ENCODE measurements around the gene GBX1.

DNA sequence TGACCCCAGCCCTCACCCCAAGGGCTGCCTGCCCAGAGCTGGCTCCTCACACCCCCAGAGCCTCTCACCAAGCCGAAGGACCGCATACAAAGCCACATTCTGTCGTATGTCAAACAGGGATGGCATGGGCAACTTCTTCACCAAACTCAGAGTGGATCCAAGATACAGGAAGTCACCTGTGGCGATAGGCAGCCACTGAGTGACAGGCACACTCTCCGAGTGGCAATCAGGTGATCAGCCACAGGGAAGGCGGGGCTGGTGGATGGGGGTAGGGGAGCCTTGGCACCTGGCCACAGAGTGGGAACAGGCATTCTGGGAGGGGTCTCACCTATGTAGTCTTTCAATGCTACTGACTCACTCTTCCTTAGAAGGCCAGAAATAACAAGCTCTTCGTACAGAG is 26.7 kb upstream of the GBX1 start:
- TF ChIP-seq SP1 (IDR thresholded peaks at IDR 0.05) (no peak), SUZ12 (IDR thresholded peaks at IDR 0.05) (no peak), ZNF384 (IDR thresholded peaks at IDR 0.05) (no peak), BHLHE40 (IDR thresholded peaks at IDR 0.05; ENCODE audit: borderline replicate concordance) (no peak)

Data from HEK293T (cell line).